Endometrial microvascular endothelial cells (primary cell): ENCODE results near the gene ZFAND2B. TPM values are rescaled to one million over a fixed set of nuclear protein-coding genes. Genes with fewer than 3 reads are reported as not detected.

Experiments used
- total RNA-seq: library from RNA; depleted of rRNA; stranded (reverse); fragments of >200 nt; gene quantifications from one replicate; pipeline ENCODE4 v1.2.3, GENCODE V29; 2015; ENCODE audit errors: inconsistent ontology term

Gene ZFAND2B
- total RNA-seq, 1 donor from 2014 or later: 24.1 TPM

Other genes starting within 250 kb of the ZFAND2B start
- not detected for gene CDK5R2, start 247.1 kb upstream of the ZFAND2B start, total RNA-seq
- not detected for gene FEV, start 221.6 kb upstream of the ZFAND2B start, total RNA-seq
- not detected for gene CRYBA2, start 213.4 kb upstream of the ZFAND2B start, total RNA-seq
- not detected for gene CFAP65, start 165.3 kb upstream of the ZFAND2B start, total RNA-seq
- not detected for gene IHH, start 145.9 kb upstream of the ZFAND2B start, total RNA-seq
- 25.8 TPM for gene NHEJ1, start 46.0 kb upstream of the ZFAND2B start, total RNA-seq
- 0.19 TPM for gene SLC23A3, start 36.8 kb upstream of the ZFAND2B start, total RNA-seq
- 32.7 TPM for gene CNPPD1, start 29.9 kb upstream of the ZFAND2B start, total RNA-seq
- gene RETREG2, start 28.5 kb upstream of the ZFAND2B start, total RNA-seq: 54.4 TPM
- 24.8 TPM for gene ABCB6, start 12.2 kb downstream of the ZFAND2B start, total RNA-seq
- gene ATG9A, start 22.9 kb downstream of the ZFAND2B start, total RNA-seq: 73.2 TPM
- 27.1 TPM for gene ANKZF1, start 23.0 kb downstream of the ZFAND2B start, total RNA-seq
- 9.3 TPM for gene GLB1L, start 38.7 kb downstream of the ZFAND2B start, total RNA-seq
- gene STK16, start 38.7 kb downstream of the ZFAND2B start, total RNA-seq: 5.5 TPM
- gene TUBA4B, start 46.5 kb downstream of the ZFAND2B start, total RNA-seq: not detected
- 18.4 TPM for gene TUBA4A, start 47.1 kb downstream of the ZFAND2B start, total RNA-seq
- gene DNAJB2, start 72.6 kb downstream of the ZFAND2B start, total RNA-seq: 29.9 TPM
- gene PTPRN, start 102.6 kb downstream of the ZFAND2B start, total RNA-seq: not detected
- not detected for gene RESP18, start 126.0 kb downstream of the ZFAND2B start, total RNA-seq
- gene DNPEP, start 181.1 kb downstream of the ZFAND2B start, total RNA-seq: 86.0 TPM
- not detected for gene DES, start 211.6 kb downstream of the ZFAND2B start, total RNA-seq
- gene SPEG, start 228.1 kb downstream of the ZFAND2B start, total RNA-seq: not detected